Body of pancreas (tissue), 4 donors: ENCODE data around the gene PTPRM.

Experiments
- CTCF ChIP-seq, 7 experiments: fragments of 450-650 bp in 4 of 7; fragments of 200-600 bp in 3 of 7; sonication (generic) in 3 of 7; IDR thresholded peaks; one replicate each; pipeline ENCODE4 v1.5.1; 2016 to 2019; ENCODE audit warnings: antibody characterized with exemption in 7 of 7
- POLR2A ChIP-seq, 3 donors: fragments of 450-650 bp; IDR thresholded peaks; one replicate each; pipeline ENCODE4 v1.6.1; 2016; ENCODE audit warnings: antibody characterized with exemption in 3 of 3, mild to moderate bottlenecking in 2 of 3

DNA sequence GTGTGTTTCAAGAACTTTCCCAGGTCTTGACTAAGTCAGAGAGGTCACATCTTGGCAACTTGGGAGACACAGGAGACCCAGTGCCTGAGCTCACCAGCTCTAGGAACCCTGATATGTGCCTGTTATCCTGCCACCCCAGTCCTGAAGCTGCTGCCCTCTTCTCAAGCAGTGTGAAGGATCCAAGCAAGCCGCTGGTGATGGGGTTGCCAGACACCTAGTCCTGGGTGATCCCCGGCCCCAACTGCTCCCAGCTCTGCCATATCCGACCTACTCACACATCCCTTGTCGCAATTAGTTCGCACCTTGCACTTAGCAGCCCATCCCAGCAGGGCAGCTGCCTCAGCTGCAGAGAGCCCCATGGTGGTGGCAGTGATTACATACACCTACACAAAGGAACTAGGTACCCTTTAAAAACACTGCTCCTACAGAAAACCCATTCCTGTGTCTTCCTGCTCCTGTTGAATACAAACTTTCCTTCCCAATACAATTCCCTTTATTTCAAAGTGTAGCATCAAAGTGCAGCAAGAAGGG is 794.9 kb downstream of the PTPRM start:
- TF ChIP-seq CTCF (IDR thresholded peaks at IDR 0.05) (no peak), POLR2A (IDR thresholded peaks at IDR 0.05) (no peak)
